Ovary (tissue), 3 donors: ENCODE data around the gene IGSF21.

Experiments
- EP300 ChIP-seq: sonication (generic); formaldehyde crosslinking; IDR thresholded peaks from one replicate; pipeline ENCODE4 v1.6.1; 2017; ENCODE audit warnings: antibody characterized with exemption
- TF ChIP-seq, protein P1 (sequence below), 3 donors: fragments of 450-650 bp in 2 of 3; fragments of 200-600 bp in 1 of 3; IDR thresholded peaks; one replicate each; pipeline versions ENCODE4 v1.5.1 to v1.8.0; 2016 to 2022; ENCODE audit warnings: antibody characterized with exemption in 3 of 3, mild to moderate bottlenecking in 1 of 3
- donor health status: DM: no; HTN: no; CAD: no.

DNA sequence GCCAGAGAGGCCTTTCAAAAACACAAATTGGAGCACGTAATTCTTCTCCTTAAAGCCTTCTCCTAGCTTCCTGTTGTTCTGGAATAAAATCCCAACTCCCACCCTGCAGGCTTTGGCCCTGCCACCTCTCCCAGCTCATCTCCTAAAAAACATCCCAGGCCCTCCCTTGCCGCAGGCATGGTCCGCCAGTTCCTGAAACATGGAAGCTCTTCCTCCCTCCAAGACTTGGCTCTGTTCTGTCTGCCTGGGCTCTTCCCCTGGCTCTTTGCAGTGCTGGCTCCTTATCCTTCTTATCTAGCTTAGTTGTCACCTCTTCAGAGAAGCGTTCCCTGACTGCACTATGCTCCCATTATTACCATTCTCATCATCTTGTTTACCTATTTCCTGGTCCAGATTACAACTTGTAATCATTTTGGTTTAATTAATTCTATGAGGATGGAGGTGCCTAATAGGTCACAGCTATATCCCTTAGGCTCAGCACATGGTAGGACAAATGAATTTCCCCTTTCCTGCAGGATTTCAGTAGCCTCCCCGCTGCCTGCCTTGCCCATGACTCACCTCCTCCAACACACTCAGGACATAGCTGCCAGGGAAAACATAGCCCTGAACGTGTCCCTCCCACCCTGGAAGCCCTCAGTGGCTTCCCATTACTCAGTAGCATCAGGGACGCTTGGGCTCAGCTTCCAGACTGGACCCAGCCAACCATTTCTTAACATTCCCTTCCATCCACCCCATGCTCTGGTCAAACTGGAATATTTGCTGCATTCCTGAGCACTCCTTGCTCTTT lies 15.7 kb upstream of the IGSF21 start:
- TF ChIP-seq, protein P1, sequence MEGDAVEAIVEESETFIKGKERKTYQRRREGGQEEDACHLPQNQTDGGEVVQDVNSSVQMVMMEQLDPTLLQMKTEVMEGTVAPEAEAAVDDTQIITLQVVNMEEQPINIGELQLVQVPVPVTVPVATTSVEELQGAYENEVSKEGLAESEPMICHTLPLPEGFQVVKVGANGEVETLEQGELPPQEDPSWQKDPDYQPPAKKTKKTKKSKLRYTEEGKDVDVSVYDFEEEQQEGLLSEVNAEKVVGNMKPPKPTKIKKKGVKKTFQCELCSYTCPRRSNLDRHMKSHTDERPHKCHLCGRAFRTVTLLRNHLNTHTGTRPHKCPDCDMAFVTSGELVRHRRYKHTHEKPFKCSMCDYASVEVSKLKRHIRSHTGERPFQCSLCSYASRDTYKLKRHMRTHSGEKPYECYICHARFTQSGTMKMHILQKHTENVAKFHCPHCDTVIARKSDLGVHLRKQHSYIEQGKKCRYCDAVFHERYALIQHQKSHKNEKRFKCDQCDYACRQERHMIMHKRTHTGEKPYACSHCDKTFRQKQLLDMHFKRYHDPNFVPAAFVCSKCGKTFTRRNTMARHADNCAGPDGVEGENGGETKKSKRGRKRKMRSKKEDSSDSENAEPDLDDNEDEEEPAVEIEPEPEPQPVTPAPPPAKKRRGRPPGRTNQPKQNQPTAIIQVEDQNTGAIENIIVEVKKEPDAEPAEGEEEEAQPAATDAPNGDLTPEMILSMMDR (IDR thresholded peaks at IDR 0.05): no peak
- no peak for TF ChIP-seq EP300
